Fibroblast of gingiva (primary cell): ENCODE measurements around the gene OAS2.
A peak's percentile ranks its signal among the peaks of the same experiment; 100 is the strongest.

Experiments
- DNase-seq: peaks from one replicate; pipeline ENCODE4 v3.0.0-alpha.2; 2011; ENCODE audit warnings: low read depth

Gene OAS2, protein sequence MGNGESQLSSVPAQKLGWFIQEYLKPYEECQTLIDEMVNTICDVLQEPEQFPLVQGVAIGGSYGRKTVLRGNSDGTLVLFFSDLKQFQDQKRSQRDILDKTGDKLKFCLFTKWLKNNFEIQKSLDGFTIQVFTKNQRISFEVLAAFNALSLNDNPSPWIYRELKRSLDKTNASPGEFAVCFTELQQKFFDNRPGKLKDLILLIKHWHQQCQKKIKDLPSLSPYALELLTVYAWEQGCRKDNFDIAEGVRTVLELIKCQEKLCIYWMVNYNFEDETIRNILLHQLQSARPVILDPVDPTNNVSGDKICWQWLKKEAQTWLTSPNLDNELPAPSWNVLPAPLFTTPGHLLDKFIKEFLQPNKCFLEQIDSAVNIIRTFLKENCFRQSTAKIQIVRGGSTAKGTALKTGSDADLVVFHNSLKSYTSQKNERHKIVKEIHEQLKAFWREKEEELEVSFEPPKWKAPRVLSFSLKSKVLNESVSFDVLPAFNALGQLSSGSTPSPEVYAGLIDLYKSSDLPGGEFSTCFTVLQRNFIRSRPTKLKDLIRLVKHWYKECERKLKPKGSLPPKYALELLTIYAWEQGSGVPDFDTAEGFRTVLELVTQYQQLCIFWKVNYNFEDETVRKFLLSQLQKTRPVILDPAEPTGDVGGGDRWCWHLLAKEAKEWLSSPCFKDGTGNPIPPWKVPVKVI

DNA sequence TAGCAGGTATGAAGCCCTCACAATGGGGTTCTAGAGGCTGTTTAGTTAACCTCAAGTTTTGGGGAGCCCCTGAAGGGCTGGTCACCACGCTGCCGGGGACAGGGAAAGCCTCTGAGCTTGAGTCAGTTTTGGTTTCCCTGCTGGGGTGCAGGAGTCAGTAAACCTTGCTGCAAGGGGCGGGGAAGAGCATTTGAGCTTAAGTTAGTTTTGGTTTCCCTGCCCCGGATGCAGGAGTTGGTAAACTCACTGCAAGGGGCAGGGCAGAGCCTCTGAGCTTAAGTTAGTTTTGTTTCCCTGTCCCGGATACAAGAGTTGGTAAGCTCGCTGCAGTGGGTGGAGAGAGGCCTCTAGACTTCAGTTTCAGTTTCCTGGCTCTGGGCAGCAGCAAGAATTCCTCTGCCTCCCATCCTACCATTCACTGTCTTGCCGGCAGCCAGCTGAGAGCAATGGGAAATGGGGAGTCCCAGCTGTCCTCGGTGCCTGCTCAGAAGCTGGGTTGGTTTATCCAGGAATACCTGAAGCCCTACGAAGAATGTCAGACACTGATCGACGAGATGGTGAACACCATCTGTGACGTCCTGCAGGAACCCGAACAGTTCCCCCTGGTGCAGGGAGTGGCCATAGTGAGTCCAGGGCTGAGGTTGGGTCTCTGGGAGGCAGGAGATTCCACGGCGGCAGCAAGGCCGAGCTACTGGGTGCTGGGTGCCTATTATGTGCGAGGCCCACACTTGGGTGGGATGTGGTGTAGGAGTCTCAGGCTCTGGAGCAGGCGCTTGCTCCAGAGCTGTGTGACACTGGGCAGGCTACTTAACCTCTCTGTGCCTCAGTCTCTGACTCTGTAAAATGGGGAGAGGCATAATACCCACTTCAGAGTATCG, at the start of gene OAS2:
TSS of gene OAS2 (plus strand) at position 357 of the 878 bp plus-strand sequence. CDS start at position 447, 90 bp downstream.
- DNase-seq = peak; percentile 88

DNA sequence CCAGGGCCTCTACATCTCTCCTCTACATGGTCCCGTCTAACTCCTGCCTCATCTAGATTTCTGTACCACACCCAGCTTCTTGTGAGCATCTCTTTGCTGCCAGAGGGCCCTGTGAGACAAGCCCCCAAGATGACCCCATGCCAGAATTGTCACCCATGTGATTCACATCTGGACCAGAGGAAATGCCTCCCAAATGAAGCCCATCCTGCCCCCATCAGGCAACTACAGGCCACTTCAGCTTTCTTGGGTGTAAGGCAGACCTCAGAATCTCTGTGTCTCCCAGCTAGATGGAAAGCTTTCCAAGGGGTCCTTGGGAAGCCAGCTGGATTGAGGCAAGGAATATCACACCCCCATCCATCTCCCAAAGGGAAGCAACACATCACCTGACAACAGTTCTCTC, 49.3 kb upstream of the OAS2 start:
- DNase-seq = no peak

DNA sequence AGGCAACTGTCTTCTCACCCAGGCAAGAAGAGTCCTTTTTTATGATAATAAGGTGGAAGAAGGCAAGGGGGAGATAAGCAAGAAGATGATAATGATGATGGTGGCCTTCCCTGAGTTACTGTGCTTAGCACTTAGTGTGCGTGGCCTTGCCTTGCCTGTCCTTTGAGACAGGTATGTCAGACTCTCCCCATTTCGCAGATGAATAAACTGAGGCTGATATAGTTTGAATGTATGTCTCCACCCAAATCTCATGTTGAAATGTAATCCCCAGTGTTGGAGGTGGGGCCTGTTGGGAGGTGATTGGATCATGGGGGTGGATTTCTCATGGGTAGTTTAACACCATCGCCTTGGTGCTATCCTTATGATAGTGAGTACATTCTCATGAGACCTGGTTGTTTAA, 48.6 kb upstream of the OAS2 start:
- no peak for DNase-seq

DNA sequence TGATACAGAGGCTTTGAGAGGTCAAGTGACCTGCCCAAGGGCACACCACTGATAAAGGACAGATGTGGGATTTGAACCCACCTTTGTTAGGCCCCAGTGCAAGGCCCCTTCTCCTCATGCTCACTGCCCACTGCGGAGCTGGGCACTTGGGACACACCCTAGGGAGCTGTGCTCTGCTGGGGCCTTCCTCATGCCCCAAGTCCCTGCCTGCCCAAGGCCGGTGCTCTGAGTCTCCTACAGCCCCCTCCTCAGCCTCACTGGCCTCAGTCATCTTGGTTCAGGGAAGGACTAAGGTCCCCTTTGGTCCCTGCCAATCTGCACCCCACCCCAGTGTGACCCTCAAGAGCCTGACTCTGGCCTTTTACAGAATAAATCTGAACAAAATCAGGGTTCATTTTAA, 48.0 kb upstream of the OAS2 start:
- DNase-seq = no peak

DNA sequence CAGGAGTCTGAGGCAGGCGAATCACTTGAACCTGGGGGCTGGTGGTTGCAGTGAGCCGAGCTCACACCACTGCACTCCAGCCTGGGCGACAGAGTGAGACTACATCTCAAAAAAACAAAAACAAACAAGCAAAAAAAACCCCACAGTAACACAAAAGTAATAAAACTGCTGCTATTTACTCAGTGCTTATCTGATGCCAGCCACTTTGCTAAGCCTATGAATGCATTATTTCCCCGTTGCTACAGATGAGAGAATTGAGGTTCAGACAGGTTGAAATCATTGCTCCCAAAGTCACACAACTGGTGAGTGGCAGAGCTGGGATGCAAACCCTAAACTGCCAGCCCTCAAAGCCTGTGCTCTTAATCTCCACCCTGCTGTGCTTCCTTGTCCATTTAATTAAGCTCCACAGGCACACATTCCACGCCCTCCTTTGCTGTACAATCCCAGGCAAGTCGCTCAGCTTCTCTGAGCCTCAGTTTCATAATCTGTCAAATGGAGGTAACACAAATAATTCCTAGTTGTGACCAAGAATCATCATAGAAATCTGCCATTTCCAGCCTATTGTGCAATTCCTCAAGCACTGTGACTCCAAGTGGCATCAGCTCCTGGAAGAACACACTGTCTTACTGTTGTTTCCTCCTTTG, 45.7 kb upstream of the OAS2 start:
- DNase-seq = no peak

DNA sequence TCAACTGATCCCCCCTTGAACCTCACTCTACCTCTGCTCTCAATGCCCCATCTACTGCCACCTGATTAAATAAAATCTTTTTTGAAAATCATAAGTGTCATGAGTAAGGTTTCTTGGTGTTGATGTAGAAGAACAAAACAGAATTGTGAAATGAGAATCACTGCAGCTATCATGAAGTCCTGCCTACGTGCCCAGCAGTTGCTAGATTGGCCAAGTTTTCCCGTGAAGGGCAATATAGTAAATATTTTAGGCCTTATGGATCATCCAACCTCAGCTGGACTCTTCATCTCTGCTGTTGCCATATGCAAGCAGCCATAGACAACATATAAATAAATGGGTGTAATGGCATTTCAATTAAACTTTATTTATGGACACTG, 45.2 kb upstream of the OAS2 start:
- no peak for DNase-seq

DNA sequence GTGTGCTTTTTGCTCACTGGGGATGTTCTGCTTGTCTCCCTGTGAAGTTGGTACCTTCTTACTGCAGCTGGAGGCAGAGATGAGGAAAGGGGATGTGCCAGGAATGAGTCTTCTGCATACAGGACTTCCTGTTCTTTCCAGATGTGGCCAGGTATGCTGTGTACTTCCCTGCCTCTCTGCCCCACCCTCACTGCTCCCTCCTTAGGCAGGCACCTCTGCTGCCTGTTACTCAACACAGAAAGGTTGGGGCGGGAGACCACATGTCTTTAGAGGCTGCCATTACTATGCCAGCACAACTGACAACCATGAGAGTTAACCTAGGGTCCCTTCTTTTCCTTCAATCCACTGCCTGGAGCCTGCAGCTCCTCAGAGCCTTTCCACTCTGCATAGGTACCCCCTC, 42.1 kb upstream of the OAS2 start:
- no peak for DNase-seq

DNA sequence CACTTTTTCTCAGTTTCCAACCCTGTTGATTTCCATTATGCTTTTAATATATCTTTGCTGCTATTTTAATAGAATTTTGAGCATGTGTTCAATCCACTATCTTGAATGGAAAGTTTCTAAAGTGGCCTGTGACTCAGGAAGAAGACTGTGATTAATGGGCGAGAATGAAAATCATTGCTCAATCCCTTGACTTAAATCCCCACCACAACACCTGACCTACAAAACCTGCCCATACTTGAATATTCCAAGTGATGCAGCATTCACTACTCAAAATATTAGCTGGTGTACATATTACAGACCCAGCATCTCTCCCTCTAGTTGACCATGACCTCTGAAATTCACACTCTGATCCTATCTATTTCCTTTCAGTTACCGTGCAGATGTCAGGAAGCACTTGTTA, 41.4 kb upstream of the OAS2 start:
- no peak for DNase-seq

DNA sequence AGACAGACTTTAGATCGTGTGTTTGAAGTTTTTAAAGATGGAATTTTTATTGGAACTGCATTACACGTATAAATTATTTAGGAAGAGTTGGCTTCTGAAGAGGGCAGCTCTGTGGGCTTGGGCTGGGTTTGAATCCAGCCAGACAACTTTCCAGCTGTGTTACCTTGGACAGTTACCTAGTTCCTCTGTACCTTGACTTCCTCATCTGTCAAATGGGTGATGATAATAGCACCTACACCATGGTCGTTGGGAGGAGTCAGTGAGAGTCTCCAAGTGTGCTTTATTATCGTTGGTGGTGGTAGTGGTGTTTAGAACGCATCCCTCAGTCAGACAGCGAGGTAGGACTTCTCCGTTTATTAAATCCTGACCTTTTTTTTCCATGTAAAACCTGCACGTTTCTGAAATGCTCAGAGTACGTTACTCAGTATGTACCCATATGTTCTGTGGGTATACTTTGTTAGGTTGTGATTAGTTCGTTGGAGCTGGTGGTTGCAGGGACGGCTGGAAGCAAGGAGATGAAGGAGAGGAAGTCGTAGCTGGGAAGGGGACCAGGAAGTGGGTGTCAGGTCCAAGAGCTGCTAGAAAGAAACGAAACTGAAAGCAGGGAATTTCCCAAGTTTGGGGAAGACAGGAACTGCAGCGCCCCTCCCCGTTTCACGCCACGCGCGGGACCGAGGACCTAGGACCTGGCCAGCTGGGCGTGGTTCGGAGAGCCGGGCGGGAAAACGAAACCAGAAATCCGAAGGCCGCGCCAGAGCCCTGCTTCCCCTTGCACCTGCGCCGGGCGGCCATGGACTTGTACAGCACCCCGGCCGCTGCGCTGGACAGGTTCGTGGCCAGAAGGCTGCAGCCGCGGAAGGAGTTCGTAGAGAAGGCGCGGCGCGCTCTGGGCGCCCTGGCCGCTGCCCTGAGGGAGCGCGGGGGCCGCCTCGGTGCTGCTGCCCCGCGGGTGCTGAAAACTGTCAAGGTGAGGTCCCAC, 40.3 kb upstream of the OAS2 start, which contains the start of gene OAS3:
TSS of gene OAS3 (plus strand) at position 734 of the 979 bp plus-strand sequence. CDS start at position 791, 57 bp downstream.
- DNase-seq = peak; percentile 73

DNA sequence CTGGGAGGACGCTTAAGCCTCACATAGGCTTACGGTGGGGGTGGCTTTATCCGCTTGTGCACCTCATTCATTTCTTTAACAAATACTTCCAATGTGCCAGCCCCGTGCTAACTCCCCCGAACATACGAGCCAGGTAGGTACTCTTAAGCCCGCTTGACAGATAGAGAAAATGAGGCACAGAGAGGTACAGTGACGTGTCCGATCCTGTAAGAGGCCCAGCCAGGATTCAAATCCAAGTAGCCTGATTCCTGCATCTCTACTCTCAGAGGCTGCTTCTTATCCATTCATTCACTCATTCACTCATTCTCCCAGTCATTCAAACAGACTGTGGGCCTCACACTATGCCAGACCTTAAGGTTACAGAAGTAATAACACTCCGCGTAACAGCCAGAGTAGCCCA, 39.6 kb upstream of the OAS2 start:
- DNase-seq = no peak

DNA sequence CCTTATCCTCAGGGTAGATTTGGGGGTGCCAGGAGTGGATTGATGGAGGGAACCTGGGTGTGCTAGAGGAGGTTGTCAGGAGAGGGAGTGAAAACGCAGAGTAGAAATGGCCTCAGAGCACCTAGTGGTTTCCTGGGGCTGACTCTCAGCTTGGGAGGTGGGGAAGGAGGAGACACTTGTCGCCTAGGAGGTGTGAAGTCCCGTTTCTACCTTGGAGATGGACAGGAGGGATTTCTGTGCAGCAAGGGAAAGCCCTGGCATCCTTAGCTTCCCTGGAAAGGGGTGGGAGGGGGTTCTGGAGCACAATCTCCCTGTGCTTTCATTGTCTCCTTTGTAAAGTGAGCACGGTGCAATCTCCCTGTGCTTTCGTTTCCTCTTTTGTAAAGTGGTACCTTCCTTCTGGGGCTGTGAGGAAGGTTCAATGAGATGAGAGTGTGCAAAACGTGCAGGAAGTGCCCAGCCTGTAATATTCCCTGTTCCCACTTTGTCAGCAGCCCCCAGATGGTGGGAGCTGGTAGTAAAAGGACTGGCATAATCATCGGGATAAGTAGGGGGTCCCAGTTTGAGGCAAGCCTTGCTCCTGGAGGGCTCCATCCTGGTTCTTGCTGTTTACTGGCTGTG, 38.4 kb upstream of the OAS2 start:
- no peak for DNase-seq

DNA sequence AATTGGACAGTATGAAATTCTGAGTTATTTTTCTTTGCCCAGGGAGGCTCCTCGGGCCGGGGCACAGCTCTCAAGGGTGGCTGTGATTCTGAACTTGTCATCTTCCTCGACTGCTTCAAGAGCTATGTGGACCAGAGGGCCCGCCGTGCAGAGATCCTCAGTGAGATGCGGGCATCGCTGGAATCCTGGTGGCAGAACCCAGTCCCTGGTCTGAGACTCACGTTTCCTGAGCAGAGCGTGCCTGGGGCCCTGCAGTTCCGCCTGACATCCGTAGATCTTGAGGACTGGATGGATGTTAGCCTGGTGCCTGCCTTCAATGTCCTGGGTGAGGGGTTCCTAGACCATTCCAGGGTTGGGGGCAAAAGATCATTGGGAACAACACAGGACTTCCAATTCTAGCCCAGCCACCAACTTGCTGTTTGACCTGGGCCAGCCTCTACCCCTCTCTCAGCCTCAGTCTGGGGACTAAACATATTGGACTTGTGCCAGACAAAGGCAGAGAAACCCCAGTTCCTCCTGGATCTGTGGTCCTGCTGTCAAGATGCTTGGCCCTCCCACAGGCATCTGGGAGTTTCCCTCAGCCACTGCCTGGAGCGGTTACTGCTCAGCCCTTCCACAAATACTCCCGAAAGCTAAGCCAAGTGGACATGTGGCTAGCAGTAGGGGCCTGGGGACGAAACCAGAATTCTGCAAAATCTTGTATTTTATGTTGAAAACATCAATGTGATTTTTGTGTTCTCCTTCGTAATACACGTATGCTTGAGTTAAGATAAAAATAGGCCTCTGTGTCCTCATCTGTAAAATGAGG, 36.6 kb upstream of the OAS2 start:
- no peak for DNase-seq

DNA sequence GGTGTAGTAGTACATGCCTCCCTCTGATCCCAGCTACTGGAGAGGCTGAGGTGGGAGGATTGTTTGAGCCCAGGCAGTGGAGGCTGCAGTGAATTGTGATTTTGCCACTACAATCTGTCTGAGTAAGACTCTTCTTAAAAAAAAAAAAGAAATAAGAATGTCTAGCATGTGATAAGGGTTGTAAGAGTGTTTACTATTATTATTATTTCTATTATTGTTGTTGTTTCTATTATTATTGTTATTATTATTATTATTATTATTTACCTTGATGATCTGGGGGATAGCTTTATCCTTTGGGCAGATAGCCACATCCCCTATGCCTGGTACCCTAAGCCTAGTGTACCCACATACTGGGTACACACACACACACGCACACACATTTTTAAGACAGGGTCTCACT, 35.7 kb upstream of the OAS2 start:
- DNase-seq = no peak

DNA sequence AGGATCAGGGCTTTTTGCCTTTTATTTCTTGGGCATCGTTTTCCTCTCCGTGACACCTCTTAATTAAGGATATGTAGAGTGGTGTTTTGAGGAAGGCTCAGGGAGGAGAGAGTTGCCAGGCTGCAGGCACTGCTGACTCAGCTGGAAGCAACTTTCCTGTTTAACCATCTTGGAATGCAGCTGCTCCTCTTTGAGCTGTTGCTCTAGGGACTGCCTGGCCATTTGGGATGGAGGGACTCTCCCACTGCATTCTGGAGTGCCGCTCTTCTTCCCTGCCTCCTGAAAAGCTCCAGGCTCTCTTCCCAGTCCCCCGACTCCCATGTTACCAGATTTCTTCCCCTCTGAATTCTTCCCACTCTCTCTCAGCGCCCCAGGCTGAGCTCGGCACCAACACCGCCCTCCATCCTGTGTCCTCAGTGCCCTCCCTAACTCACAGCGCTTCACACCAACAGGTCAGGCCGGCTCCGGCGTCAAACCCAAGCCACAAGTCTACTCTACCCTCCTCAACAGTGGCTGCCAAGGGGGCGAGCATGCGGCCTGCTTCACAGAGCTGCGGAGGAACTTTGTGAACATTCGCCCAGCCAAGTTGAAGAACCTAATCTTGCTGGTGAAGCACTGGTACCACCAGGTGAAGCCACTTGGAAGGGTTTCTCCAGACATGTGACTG, 34.2 kb upstream of the OAS2 start:
- no peak for DNase-seq

DNA sequence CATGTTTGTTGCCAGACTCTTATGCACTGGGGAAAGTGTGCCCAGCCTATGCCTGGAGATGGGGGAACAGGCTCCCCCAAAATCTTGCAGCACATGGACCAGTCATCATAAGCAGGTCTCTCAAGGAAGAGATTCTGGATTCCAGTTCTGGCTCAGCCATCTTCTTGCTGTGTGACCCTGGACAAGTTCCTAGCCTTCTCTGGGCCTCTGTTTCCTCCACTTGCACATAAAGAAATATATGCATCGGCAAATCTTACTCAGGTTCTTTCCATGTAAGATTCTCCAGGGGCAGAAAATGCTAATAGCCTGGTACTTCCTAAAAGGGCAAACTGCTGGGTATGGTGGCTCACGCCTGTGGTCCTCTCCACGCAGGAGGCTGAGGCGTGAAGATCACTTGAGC, 32.8 kb upstream of the OAS2 start:
- no peak for DNase-seq

DNA sequence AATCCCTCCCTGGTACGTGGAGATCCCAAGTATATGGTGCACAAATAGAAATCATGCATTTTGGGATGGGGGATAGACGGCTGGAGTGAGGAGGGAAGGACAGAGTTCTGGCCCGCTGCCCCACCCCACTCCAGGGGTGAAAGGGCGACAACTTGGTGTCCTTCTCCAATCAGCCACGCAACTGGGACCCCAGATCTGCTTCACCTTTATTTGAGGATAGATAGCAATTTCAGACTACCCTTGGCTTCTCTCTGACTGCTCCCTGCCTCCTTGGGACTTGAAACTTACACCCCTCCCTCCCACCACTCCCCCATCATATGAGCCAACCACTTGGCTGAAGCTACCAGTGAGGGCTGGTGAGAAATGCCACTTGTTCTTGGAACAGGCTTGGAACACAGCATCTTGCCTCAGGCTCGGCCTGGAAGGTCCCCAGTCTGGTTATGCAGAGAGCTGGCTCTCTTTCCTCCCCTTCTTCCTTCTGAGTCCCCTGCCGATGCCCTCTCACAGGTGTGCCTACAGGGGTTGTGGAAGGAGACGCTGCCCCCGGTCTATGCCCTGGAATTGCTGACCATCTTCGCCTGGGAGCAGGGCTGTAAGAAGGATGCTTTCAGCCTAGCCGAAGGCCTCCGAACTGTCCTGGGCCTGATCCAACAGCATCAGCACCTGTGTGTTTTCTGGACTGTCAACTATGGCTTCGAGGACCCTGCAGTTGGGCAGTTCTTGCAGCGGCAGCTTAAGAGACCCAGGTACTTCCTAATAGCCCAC, 31.9 kb upstream of the OAS2 start:
- DNase-seq = no peak

DNA sequence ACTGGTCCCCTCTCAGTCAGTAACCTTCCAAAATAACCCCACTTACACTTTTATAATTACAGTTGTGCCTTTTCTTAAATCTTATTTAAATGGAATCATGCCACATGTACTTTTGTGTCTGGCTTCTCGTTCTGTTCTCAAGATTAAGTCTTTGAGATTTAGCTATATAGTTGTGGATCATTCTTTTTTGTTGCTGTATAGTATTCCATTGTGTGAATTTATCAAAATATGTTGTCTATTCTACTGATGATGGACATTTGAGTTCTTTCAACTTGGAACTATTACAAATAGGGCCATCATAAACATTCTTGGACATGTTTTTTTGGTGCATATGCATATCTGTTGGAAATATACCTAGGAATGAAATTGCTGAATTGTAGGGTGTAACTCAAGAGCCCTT, 31.0 kb upstream of the OAS2 start:
- DNase-seq = no peak

DNA sequence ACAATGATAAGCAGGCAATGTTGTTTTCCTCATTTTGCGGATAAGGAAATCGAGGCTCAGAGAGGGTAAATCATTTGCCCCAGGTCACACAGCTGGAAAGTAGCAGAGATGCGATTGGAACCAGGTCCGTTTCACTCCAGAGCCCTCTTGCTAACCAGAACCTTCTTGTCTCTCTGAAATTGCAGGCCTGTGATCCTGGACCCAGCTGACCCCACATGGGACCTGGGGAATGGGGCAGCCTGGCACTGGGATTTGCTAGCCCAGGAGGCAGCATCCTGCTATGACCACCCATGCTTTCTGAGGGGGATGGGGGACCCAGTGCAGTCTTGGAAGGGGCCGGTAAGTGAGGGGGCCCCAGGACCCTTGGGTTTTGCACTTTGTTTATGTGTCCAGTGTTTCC, 30.6 kb upstream of the OAS2 start:
- no peak for DNase-seq
